ENCODE data around the gene GGA1. TPM values are rescaled to one million over a fixed set of nuclear protein-coding genes. Genes with fewer than 3 reads are reported as not detected.

Gene GGA1
- total RNA-seq, 1 experiment from 2014 or later: 52.7 TPM

GRCh38 chr22:37616201-37617083 lies 7.8 kb downstream of the GGA1 start:
- no peak for DNase-seq (ENCODE audit: unreplicated experiment)
- Mint-ChIP-seq H3K4me1 (ENCODE audit: insufficient read depth, unreplicated experiment) (no peaks in the 10 kb centered on the region), H3K27me3 (ENCODE audit: insufficient read depth, unreplicated experiment) (no peaks in the 10 kb centered on the region), H3K9me3 (ENCODE audit: unreplicated experiment) (no peaks in the 10 kb centered on the region), H3K36me3 (ENCODE audit: insufficient read depth, unreplicated experiment) (peaks cover 41% of the 10 kb centered on the region), H3K4me3 (ENCODE audit: unreplicated experiment) (no peak overlapping the region), H3K27ac (ENCODE audit: low read depth, unreplicated experiment) (no peak overlapping the region)
- TF ChIP-seq, protein P1, sequence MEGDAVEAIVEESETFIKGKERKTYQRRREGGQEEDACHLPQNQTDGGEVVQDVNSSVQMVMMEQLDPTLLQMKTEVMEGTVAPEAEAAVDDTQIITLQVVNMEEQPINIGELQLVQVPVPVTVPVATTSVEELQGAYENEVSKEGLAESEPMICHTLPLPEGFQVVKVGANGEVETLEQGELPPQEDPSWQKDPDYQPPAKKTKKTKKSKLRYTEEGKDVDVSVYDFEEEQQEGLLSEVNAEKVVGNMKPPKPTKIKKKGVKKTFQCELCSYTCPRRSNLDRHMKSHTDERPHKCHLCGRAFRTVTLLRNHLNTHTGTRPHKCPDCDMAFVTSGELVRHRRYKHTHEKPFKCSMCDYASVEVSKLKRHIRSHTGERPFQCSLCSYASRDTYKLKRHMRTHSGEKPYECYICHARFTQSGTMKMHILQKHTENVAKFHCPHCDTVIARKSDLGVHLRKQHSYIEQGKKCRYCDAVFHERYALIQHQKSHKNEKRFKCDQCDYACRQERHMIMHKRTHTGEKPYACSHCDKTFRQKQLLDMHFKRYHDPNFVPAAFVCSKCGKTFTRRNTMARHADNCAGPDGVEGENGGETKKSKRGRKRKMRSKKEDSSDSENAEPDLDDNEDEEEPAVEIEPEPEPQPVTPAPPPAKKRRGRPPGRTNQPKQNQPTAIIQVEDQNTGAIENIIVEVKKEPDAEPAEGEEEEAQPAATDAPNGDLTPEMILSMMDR (IDR thresholded peaks at IDR 0.05; ENCODE audit: unreplicated experiment): no peak
- CTCF ChIA-PET: interaction anchor here (1.1 to 1.3 kb wide), 2 partner anchors 26 to 175 kb away, joined by 3 to 5 read pairs; no protein-coding TSS in a partner anchor
- BruUV-seq (replicated peaks): no TSS peak
- POLR2A ChIA-PET: interaction anchor here (0.6 to 0.7 kb wide), 2 partner anchors 72 to 649 kb away, joined by 3 read pairs; no protein-coding TSS in a partner anchor
- intact Hi-C loops (cut with micrococcal nuclease): no loop called here

DNA sequence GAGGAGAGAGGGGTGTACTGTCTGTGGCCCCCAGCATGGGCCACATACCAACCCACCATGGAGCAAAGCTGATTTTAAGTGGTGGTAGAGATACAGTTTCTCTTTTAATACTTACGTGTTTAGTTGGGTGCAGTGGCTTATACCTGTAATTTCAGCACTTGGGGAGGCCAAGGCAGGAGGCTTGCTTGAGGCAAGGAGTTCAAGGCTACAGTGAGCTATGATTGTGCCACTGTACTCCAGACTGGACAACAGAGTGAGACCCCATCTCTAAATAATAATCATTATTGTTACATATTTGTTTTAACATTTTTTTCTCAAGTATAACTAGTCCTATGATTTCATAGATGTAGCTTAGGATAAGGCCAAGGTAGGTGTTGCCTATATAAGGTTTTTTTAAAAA lies 8.8 kb downstream of the GGA1 start:
- BruUV-seq (replicated peaks): TSS peak; percentile 13
- Mint-ChIP-seq H3K27me3 (ENCODE audit: insufficient read depth, unreplicated experiment) (no peaks in the 10 kb centered on the region), H3K4me1 (ENCODE audit: insufficient read depth, unreplicated experiment) (no peaks in the 10 kb centered on the region), H3K9me3 (ENCODE audit: unreplicated experiment) (no peaks in the 10 kb centered on the region), H3K27ac (ENCODE audit: low read depth, unreplicated experiment) (no peak overlapping the region), H3K36me3 (ENCODE audit: insufficient read depth, unreplicated experiment) (peaks cover 50% of the 10 kb centered on the region), H3K4me3 (ENCODE audit: unreplicated experiment) (no peak overlapping the region)
- ChIA-PET POLR2A (interaction anchor here (0.9 kb wide), 3 partner anchors 8 to 190 kb away, joined by 3 to 5 read pairs (median 4); partner anchors contain the start of genes GCAT and GGA1), CTCF (interaction anchor here (1.1 to 1.3 kb wide), 5 partner anchors 10 to 174 kb away, joined by 3 to 5 read pairs (median 4); no protein-coding TSS in a partner anchor)
- no peak for DNase-seq (ENCODE audit: unreplicated experiment)
- intact Hi-C loops (cut with micrococcal nuclease): no loop called here
- TF ChIP-seq, protein P1 (IDR thresholded peaks at IDR 0.05; ENCODE audit: unreplicated experiment): no peak

GRCh38 chr22:37618072-37618656 lies 9.5 kb downstream of the GGA1 start:
- Mint-ChIP-seq H3K4me1 (ENCODE audit: insufficient read depth, unreplicated experiment) (no peaks in the 10 kb centered on the region), H3K27me3 (ENCODE audit: insufficient read depth, unreplicated experiment) (no peaks in the 10 kb centered on the region), H3K4me3 (ENCODE audit: unreplicated experiment) (no peak overlapping the region), H3K9me3 (ENCODE audit: unreplicated experiment) (no peaks in the 10 kb centered on the region), H3K27ac (ENCODE audit: low read depth, unreplicated experiment) (no peak overlapping the region), H3K36me3 (ENCODE audit: insufficient read depth, unreplicated experiment) (peaks cover 50% of the 10 kb centered on the region)
- TF ChIP-seq, protein P1 (IDR thresholded peaks at IDR 0.05; ENCODE audit: unreplicated experiment): no peak
- POLR2A ChIA-PET: interaction anchor here (0.9 to 2.0 kb wide), 4 partner anchors 9 to 190 kb away, joined by 3 to 5 read pairs (median 4); partner anchors contain the start of genes GCAT and GGA1
- no peak for DNase-seq (ENCODE audit: unreplicated experiment)
- no TSS peak for BruUV-seq (replicated peaks)
- CTCF ChIA-PET: interaction anchor here (1.1 to 1.3 kb wide), 5 partner anchors 9 to 174 kb away, joined by 3 to 5 read pairs (median 4); no protein-coding TSS in a partner anchor
- intact Hi-C loops (cut with micrococcal nuclease): no loop called here

DNA sequence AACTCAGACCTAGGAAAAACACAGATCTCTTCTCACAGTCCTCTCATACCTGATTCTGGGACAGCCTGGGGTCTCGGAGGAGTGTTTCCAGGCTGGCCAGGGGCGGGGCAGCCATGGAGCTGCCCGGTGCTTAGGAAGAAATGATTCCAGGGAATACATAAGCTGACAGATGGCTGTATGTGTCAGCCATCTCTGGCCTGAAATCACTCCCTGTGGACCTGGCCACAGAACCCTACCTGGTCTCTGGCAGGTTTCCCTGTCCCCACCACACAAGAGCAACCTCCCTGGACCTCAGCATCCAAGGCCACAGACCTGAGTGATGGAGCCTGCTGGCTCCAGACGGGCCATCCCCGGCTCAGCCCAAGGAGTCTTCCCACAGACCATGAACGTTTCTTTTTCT lies 10.0 kb downstream of the GGA1 start:
- H3K27ac Mint-ChIP-seq (ENCODE audit: low read depth, unreplicated experiment): no peak overlapping the region
- intact Hi-C loops (cut with micrococcal nuclease): no loop called here
- ChIA-PET CTCF (interaction anchor here (0.6 to 1.1 kb wide), 4 partner anchors 11 to 244 kb away, joined by 3 to 4 read pairs (median 4); no protein-coding TSS in a partner anchor), POLR2A (interaction anchor here (2.0 kb wide), 1 partner anchor 17 kb away, joined by 4 read pairs; no protein-coding TSS in a partner anchor)
- H3K36me3 Mint-ChIP-seq (ENCODE audit: insufficient read depth, unreplicated experiment): peaks cover 53% of the 10 kb centered on the region
- TF ChIP-seq, protein P1 (IDR thresholded peaks at IDR 0.05; ENCODE audit: unreplicated experiment): no peak
- H3K27me3 Mint-ChIP-seq (ENCODE audit: insufficient read depth, unreplicated experiment): no peaks in the 10 kb centered on the region
- no peaks in the 10 kb centered on the region for H3K9me3 Mint-ChIP-seq (ENCODE audit: unreplicated experiment)
- H3K4me1 Mint-ChIP-seq (ENCODE audit: insufficient read depth, unreplicated experiment): no peaks in the 10 kb centered on the region
- DNase-seq (ENCODE audit: unreplicated experiment): no peak
- no TSS peak for BruUV-seq (replicated peaks)
- H3K4me3 Mint-ChIP-seq (ENCODE audit: unreplicated experiment): no peak overlapping the region

Data from MCF 10A (cell line).